B cell (primary cell): ENCODE results near the gene RET. TPM values are rescaled to one million over a fixed set of nuclear protein-coding genes. Genes with fewer than 3 reads are reported as not detected.

Experiments used
- ATAC-seq: fragments of 200-7000 bp; cut with Tn5 transposase; one replicate; pipeline ENCODE4 v1.10.0; 2021; ENCODE audit warnings: low read depth, mild to moderate bottlenecking, moderate number of reproducible peaks, moderate library complexity
- CTCF ChIA-PET: fragments of 350-600 bp; sonication (Branson Sonifier 250); formaldehyde crosslinking; loops from one replicate; lab custom pipeline; 2021; ENCODE audit warnings: antibody characterized with exemption, inconsistent platforms; lab: Charles Lee
- POLR2A ChIA-PET: fragments of 350-600 bp; sonication (Branson Sonifier 250); formaldehyde crosslinking; loops from one replicate; lab custom pipeline; 2021; ENCODE audit warnings: antibody characterized with exemption; lab: Charles Lee
- DNase-seq: peaks from one replicate; pipeline ENCODE4 v3.0.0; 2013
- H2AFZ ChIP-seq: 2 replicates; pipeline ENCODE4 v1.6.1; 2012; ENCODE audit warnings: mild to moderate bottlenecking, low read depth, low read length; ENCODE audit not compliant: insufficient read depth, poor library complexity, severe bottlenecking
- H3K27ac ChIP-seq, 2 donors: 1 replicate in 1 of 2; 2 replicates in 1 of 2; pipeline ENCODE4 v1.5.1; 2012 to 2013; ENCODE audit warnings: low read length in 2 of 2, mild to moderate bottlenecking in 2 of 2, moderate library complexity in 1 of 2
- H3K27me3 ChIP-seq, 4 experiments: fragments of 200-600 bp in 1 of 4; sonication (generic) in 1 of 4; replicated peaks in 1 of 4; 1 replicate in 2 of 4; 2 replicates in 2 of 4; pipeline versions ENCODE4 v1.6.1 to v1.7.0; 2013 to 2016; ENCODE audit warnings: low read length in 3 of 4, mild to moderate bottlenecking in 2 of 4, mixed read lengths in 1 of 4, moderate library complexity in 1 of 4; ENCODE audit not compliant: insufficient read depth in 4 of 4, control insufficient read depth in 3 of 4; ENCODE audit errors: control extremely low read depth in 1 of 4
- H3K36me3 ChIP-seq, 2 experiments: replicated peaks in 1 of 2; 1 replicate in 1 of 2; 2 replicates in 1 of 2; pipeline versions ENCODE4 v1.6.1 to v1.7.1; 2013; ENCODE audit warnings: low read length in 1 of 2; ENCODE audit not compliant: insufficient read depth in 2 of 2, control insufficient read depth in 1 of 2; ENCODE audit errors: control extremely low read depth in 1 of 2, extremely low read depth in 1 of 2
- H3K4me1 ChIP-seq, 2 donors: fragments of 200-600 bp in 1 of 2; sonication (generic) in 1 of 2; 1 replicate in 1 of 2; 2 replicates in 1 of 2; pipeline versions ENCODE4 v1.5.1 to v1.6.1; 2013 to 2017; ENCODE audit warnings: low read length in 2 of 2; ENCODE audit not compliant: control insufficient read depth in 2 of 2, insufficient read depth in 2 of 2
- H3K4me2 ChIP-seq: replicated peaks from 2 replicates; pipeline ENCODE3; 2012; ENCODE audit warnings: mild to moderate bottlenecking, low read depth, low read length; ENCODE audit not compliant: poor library complexity, severe bottlenecking
- H3K4me3 ChIP-seq, 5 experiments: fragments of 200-600 bp in 1 of 5; sonication (generic) in 1 of 5; 1 replicate in 3 of 5; 2 replicates in 2 of 5; pipeline versions ENCODE4 v1.5.1 to v1.7.0; 2011 to 2016; ENCODE audit warnings: low read length in 4 of 5, mild to moderate bottlenecking in 4 of 5, low read depth in 2 of 5, control low read depth in 1 of 5, moderate library complexity in 1 of 5; ENCODE audit not compliant: insufficient read depth in 1 of 5; ENCODE audit errors: control extremely low read depth in 1 of 5, extremely low read depth in 1 of 5
- H3K79me2 ChIP-seq: fragments of 200-600 bp; sonication (generic); one replicate; pipeline ENCODE4 v1.6.0; 2016; ENCODE audit warnings: low read length; ENCODE audit not compliant: control insufficient read depth, insufficient read depth
- H3K9ac ChIP-seq: fragments of 200-600 bp; sonication (generic); 2 replicates; pipeline ENCODE4 v1.6.1; 2017; ENCODE audit warnings: mild to moderate bottlenecking, low read length, moderate library complexity
- H3K9me3 ChIP-seq, 3 donors: one replicate each; pipeline versions ENCODE4 v1.6.1 to v1.7.1; 2013; ENCODE audit warnings: low read length in 2 of 3; ENCODE audit not compliant: control insufficient read depth in 2 of 3, insufficient read depth in 1 of 3; ENCODE audit errors: control extremely low read depth in 1 of 3
- H4K20me1 ChIP-seq: 2 replicates; pipeline ENCODE4 v1.6.0; 2012; ENCODE audit warnings: mild to moderate bottlenecking, low read length; ENCODE audit not compliant: insufficient read depth, control insufficient read depth, poor library complexity, severe bottlenecking
- H3K27ac Mint-ChIP-seq: one replicate; pipeline ENCODE4 v1.8.0; 2021; ENCODE audit warnings: mixed read lengths
- H3K27me3 Mint-ChIP-seq: one replicate; pipeline ENCODE4 v1.8.0; 2021; ENCODE audit warnings: mixed read lengths
- H3K4me1 Mint-ChIP-seq: one replicate; pipeline ENCODE4 v1.8.0; 2021; ENCODE audit warnings: mixed read lengths
- H3K4me3 Mint-ChIP-seq: one replicate; pipeline ENCODE4 v1.8.0; 2021; ENCODE audit warnings: mixed read lengths
- H3K9me3 Mint-ChIP-seq: one replicate; pipeline ENCODE4 v1.8.0; 2022; ENCODE audit warnings: mixed read lengths; ENCODE audit not compliant: insufficient read depth
- EZH2 ChIP-seq: IDR thresholded peaks from 2 replicates; pipeline ENCODE4 v1.6.1; 2012; ENCODE audit warnings: borderline replicate concordance, low read depth, mild to moderate bottlenecking, moderate library complexity, low read length; ENCODE audit not compliant: insufficient read depth, poor library complexity, severe bottlenecking
- WGBS: methylation state at CpG from one replicate; pipeline ENCODE4 v1.1.5; 2013; ENCODE audit warnings: missing lambda C conversion rate; ENCODE audit not compliant: insufficient coverage; 5-methylcytosine and 5-hydroxymethylcytosine counted together
- intact Hi-C: fragments of 100-400 bp; cut with micrococcal nuclease; formaldehyde crosslinking; loops from one replicate; pipeline ENCODE4 v1.10.0; 2022
- polyA plus RNA-seq: library from polyadenylated mRNA; depleted of rRNA; stranded (reverse); fragments of >200 nt; gene quantifications from 2 replicates; pipeline ENCODE4 v1.2.3, GENCODE V29; 2012
- total RNA-seq, 2 donors: library from RNA; stranded (reverse); fragments of 120-200 nt in 1 of 2; gene quantifications; 1 replicate in 1 of 2; 2 replicates in 1 of 2; pipeline versions ENCODE4 v1.2.3 to v1.2.4, GENCODE V29; 2013 to 2022
- TF ChIP-seq, protein P1 (sequence below): fragments of 200-600 bp; IDR thresholded peaks from one replicate; pipeline ENCODE4 v1.8.0; 2022; ENCODE audit warnings: antibody characterized with exemption, mild to moderate bottlenecking

RET gene
- total and polyA plus RNA-seq, 2 donors (not counting 1 experiment from before 2014, with no cell fraction given): 0.16 to 0.27 TPM

DNA sequence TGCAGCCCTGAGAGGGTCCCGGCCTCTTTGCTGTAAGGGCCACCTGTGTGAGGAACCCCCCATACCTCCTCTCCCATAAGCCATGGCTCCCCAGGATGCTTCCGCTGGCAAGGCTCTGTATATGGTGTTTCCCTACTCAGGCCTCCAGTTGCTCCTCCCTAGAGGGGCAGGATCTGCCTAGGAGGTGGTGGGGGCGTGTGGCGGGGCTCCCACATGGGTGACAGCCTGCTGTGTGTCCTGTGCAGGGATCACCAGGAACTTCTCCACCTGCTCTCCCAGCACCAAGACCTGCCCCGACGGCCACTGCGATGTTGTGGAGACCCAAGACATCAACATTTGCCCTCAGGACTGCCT, 35.7 kb downstream of the RET start:
- no peak overlapping the region for H2AFZ ChIP-seq
- DNase-seq (no peak), ATAC-seq (no peak)
- no peaks in the 10 kb centered on the region for H3K79me2 ChIP-seq
- H3K27ac Mint-ChIP-seq: no peak overlapping the region
- WGBS: 100% methylated on average over 3 of the region's 7 CpGs
- POLR2A ChIA-PET: no interaction called here
- H3K27me3 Mint-ChIP-seq: no peaks in the 10 kb centered on the region
- intact Hi-C loops: no loop called here
- H3K27ac ChIP-seq: no peak overlapping the region
- TF ChIP-seq, protein P1, sequence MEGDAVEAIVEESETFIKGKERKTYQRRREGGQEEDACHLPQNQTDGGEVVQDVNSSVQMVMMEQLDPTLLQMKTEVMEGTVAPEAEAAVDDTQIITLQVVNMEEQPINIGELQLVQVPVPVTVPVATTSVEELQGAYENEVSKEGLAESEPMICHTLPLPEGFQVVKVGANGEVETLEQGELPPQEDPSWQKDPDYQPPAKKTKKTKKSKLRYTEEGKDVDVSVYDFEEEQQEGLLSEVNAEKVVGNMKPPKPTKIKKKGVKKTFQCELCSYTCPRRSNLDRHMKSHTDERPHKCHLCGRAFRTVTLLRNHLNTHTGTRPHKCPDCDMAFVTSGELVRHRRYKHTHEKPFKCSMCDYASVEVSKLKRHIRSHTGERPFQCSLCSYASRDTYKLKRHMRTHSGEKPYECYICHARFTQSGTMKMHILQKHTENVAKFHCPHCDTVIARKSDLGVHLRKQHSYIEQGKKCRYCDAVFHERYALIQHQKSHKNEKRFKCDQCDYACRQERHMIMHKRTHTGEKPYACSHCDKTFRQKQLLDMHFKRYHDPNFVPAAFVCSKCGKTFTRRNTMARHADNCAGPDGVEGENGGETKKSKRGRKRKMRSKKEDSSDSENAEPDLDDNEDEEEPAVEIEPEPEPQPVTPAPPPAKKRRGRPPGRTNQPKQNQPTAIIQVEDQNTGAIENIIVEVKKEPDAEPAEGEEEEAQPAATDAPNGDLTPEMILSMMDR: no peak
- no peak for TF ChIP-seq EZH2
- H3K4me2 ChIP-seq: no peak overlapping the region
- no peak overlapping the region for H3K4me3 Mint-ChIP-seq
- H3K9me3 Mint-ChIP-seq: no peaks in the 10 kb centered on the region
- H3K27me3 ChIP-seq: no peaks in the 10 kb centered on the region
- no peak overlapping the region for H3K9ac ChIP-seq
- CTCF ChIA-PET: no interaction called here
- H3K4me1 Mint-ChIP-seq: no peaks in the 10 kb centered on the region
- H3K36me3 ChIP-seq: no peaks in the 10 kb centered on the region
- H3K4me3 ChIP-seq: no peak overlapping the region
- peaks cover 0 to 7% of the 10 kb centered on the region in 2 donors for H3K4me1 ChIP-seq
- no peaks in the 10 kb centered on the region for H4K20me1 ChIP-seq
- no peaks in the 10 kb centered on the region for H3K9me3 ChIP-seq

DNA sequence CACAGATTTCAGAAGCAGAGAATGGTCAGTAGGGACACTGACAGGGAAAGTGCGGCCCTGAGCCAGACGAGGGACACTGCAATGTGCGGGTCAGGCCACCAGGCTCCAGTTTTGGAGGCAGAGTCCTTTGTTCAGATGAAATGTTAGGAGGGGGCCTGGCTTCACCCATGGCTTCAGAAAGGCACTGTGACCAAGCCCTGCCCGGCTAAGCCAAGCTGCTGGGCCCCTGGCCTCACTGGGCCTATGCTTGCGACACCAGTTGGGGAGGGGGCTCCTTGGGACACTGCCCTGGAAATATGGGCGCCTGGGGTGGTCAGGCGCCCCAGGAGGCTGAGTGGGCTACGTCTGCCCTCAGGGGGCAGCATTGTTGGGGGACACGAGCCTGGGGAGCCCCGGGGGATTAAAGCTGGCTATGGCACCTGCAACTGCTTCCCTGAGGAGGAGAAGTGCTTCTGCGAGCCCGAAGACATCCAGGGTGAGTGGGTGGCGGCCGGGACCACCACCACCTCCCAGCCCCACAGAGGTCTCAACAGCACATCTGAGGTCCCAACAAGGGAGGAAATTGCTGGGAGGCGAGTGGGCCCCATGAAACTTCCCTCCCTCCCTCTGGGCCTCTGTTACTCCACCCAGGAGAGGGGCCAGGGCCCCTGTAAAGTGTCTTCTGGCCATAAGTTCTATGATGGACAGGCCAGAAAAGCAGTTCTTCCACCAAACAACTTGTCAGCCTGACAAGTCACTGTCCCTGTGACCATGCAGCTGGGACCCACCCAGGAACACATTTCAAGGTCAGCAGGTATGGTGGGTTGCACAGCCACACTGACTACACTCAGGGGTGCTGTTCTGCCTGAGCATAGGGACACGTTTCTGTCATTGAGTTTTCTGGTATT, 36.6 kb downstream of the RET start:
- Histone ChIP-seq H4K20me1 (no peaks in the 10 kb centered on the region), H3K9ac (no peak overlapping the region), H3K36me3 (no peaks in the 10 kb centered on the region), H3K79me2 (no peaks in the 10 kb centered on the region), H3K4me3 (no peak overlapping the region), H3K4me2 (no peak overlapping the region), H3K9me3 (no peaks in the 10 kb centered on the region), H3K4me1 (peaks cover 0 to 7% of the 10 kb centered on the region in 2 donors), H3K27me3 (no peaks in the 10 kb centered on the region), H3K27ac (no peak overlapping the region), H2AFZ (no peak overlapping the region)
- H3K9me3 Mint-ChIP-seq: no peaks in the 10 kb centered on the region
- DNase-seq (no peak), ATAC-seq (no peak)
- POLR2A ChIA-PET: no interaction called here
- WGBS: 89% methylated on average over 7 of the region's 16 CpGs
- no peak overlapping the region for H3K4me3 Mint-ChIP-seq
- intact Hi-C loops: no loop called here
- CTCF ChIA-PET: interaction anchor here (1.6 kb wide), 1 partner anchor 8 kb away, joined by 3 read pairs; no protein-coding TSS in a partner anchor
- no peaks in the 10 kb centered on the region for H3K4me1 Mint-ChIP-seq
- TF ChIP-seq EZH2: no peak
- TF ChIP-seq, protein P1: no peak
- no peak overlapping the region for H3K27ac Mint-ChIP-seq
- H3K27me3 Mint-ChIP-seq: no peaks in the 10 kb centered on the region
